Stimulated activated CD8-positive, alpha-beta memory T cell treated with anti-CD3 and anti-CD28 coated beads, Interleukin-15, amount 100 ng/mL, for 24 hours (primary cell): ENCODE data around the gene MED31.
"Not testable (repeated sequence)": the region's sequence is repeated elsewhere in the genome, so short reads cannot be mapped to it uniquely, and the experiment has no call there.

Experiments used
- DNase-seq: peaks from one replicate; pipeline ENCODE4 v3.0.0-alpha.2; 2020; ENCODE audit warnings: low read depth

MED31 gene

GRCh38 chr17:6626616-6627015 lies 24.8 kb downstream of the MED31 start:
- DNase-seq, result no peak

DNA sequence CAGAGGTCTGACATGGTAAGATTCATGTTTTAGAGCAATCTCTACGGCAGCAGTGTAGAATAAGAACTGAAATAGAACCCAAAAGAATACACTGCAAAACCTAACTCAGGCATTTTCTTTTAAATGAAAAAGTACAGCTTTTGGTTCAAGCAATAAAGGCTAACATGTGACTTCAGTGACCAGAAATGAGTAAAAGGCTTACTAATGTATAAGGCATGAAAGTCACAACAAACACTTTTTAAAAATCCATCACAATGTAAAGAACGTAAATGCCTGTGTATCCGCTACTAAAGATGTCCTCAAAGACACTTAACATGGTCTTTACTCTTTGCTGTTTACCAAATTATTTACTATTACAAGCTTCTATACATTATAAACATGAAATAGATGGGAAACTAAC lies 27.5 kb downstream of the MED31 start:
- no peak for DNase-seq

DNA sequence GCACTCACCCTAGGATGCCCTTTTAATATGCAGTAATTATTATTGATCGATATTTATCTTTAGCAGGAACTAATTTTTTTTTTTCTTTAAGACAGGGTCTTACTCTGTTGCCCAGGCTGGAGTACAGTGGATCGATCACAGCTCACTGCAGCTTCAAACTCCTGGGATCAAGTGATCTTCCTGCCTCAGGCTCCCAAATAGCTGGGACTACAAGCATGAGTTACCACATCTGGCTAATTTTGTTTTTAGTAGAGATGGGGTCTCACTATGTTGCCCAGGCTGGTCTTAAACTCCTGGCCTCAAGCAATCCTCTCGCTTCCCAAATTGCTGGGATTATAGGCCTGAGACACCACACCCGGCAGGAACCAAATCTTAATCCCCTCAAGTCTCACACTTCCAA lies 40.2 kb downstream of the MED31 start:
- no peak for DNase-seq

DNA sequence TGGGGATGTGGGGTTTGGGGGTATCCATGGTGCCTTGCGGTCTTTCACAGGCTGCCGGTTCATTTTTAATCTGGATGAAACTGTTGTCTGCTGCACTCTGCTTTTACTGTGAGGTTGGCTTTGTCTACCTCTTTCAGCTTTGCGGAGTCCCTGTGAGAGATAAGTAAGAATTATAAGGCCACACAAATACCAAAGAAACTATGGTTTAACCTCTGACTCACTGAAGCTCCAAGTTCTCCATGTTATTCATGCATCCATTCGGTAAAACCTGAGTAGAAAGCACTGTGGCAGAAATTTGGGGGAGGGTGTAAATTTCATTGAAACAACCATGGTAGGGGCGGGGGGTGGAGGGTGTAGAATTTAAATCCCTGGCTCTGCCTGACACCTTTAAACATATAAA lies 41.4 kb downstream of the MED31 start:
- no peak for DNase-seq

DNA sequence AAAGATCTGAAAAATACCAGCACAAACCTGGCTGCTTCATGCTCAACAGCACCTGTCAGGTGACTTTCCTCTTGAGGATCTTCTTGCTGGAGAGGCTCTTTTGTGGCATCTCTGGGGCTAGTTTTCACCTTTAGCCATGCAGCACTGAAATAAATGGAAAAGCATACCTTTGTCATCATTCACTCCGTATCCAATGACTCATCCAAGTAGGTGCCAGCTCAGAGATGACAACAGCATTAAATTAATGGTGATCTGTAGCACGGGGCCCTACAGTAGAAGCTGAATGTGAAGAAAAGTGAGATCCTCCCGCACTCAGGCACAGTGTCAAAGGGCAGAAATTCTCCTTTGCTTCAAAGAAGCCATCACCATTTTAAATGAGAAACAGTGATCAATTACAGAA lies 43.1 kb downstream of the MED31 start:
- DNase-seq, result no peak

DNA sequence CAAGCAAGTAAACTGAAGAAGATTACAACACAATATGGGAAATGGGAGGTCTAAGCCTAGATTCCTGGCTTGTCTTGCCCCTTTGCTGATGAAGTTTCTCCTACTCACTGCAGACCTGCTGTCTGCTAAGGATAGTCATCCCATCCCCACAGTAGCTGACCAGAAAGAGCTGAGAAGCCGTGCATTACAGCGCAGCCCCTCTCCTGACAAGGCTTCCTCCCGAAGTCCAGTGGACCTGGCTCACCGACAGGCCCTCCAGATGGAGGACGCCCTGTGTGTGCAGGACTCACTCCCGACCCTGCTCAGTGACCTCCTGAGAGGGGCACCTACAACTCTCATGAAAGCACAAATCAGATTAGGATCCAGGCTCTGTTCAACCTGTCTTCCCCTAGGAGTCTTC lies 46.3 kb downstream of the MED31 start:
- DNase-seq, result no peak

- DNase-seq, result no peak
Measured at GRCh38 chr17:6603744-6604325, 47.6 kb downstream of the MED31 start.

- DNase-seq, result no peak
Measured at GRCh38 chr17:6602141-6602540, 49.3 kb downstream of the MED31 start.

DNA sequence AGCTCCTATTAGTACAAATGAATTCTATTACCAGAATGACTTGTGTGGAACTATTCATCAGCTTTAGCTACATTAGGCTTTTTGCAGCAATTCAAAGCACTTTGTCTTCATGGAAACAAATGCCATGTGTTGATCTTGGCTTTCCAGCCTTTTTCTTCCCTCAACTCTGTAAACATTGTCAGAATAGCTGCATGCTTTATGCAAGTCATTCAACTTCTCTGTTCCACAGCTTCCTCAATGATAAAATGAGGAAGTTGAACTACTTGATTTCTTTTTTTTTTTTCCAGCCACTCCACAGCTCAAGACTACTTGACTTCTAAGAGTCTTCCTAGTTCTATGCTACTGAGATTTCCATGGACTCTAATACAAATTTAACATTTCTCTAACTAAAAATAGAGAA lies 52.0 kb downstream of the MED31 start:
- DNase-seq, result no peak

- no peak for DNase-seq
Measured at GRCh38 chr17:6597727-6598126, 53.7 kb downstream of the MED31 start.

- no peak for DNase-seq
Measured at GRCh38 chr17:6596941-6597340, 54.5 kb downstream of the MED31 start.

GRCh38 chr17:6596511-6596910 lies 54.9 kb downstream of the MED31 start:
- no peak for DNase-seq

- no peak for DNase-seq
Measured at GRCh38 chr17:6596081-6596480, 55.3 kb downstream of the MED31 start.

DNA sequence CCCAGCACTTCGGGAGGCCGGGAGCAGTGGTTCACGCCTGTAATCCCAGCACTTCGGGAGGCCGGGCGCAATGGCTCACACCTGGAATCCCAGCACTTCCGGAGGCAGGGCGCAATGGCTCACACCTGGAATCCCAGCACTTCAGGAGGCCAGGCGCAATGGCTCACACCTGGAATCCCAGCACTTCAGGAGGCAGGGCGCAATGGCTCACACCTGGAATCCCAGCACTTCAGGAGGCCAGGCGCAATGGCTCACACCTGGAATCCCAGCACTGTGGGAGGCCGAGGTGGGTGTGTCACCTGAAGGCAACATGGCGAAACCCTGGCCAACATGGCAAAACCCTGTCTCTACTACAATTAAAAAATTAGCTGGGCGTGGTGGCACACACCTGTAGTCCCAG lies 58.0 kb downstream of the MED31 start:
- not testable (repeated sequence) for DNase-seq
